ENCODE results near the gene CFAP20. TPM values are rescaled to one million over a fixed set of nuclear protein-coding genes. Genes with fewer than 3 reads are reported as not detected.

The CFAP20 gene
- total RNA-seq, 1 donor from 2014 or later, result 48.6 TPM

GRCh38 chr16:58154345-58154744, 25.2 kb upstream of the CFAP20 start:
- no peak overlapping the region for H3K4me3 Mint-ChIP-seq (ENCODE audit: unreplicated experiment)
- H3K4me1 Mint-ChIP-seq (ENCODE audit: low read depth, unreplicated experiment), result no peaks in the 10 kb centered on the region
- peaks cover 7% of the 10 kb centered on the region for H3K36me3 Mint-ChIP-seq (ENCODE audit: unreplicated experiment)
- no peak for DNase-seq
- no peak overlapping the region for H3K27ac Mint-ChIP-seq (ENCODE audit: unreplicated experiment)
- TF ChIP-seq CTCF (IDR thresholded peaks at IDR 0.05; ENCODE audit: partially characterized antibody, unreplicated experiment), result no peak
- H3K9me3 Mint-ChIP-seq (ENCODE audit: unreplicated experiment), result no peaks in the 10 kb centered on the region
- no peaks in the 10 kb centered on the region for H3K27me3 Mint-ChIP-seq (ENCODE audit: unreplicated experiment)

- Mint-ChIP-seq H3K27me3 (ENCODE audit: unreplicated experiment) (no peaks in the 10 kb centered on the region), H3K36me3 (ENCODE audit: unreplicated experiment) (no peaks in the 10 kb centered on the region), H3K9me3 (ENCODE audit: unreplicated experiment) (peaks cover 4% of the 10 kb centered on the region), H3K4me3 (ENCODE audit: unreplicated experiment) (no peak overlapping the region), H3K4me1 (ENCODE audit: low read depth, unreplicated experiment) (no peaks in the 10 kb centered on the region), H3K27ac (ENCODE audit: unreplicated experiment) (no peak overlapping the region)
- TF ChIP-seq CTCF (IDR thresholded peaks at IDR 0.05; ENCODE audit: partially characterized antibody, unreplicated experiment), result no peak
- DNase-seq, result no peak
Measured at GRCh38 chr16:58152246-58152868, 23.2 kb upstream of the CFAP20 start.

- no peaks in the 10 kb centered on the region for H3K4me1 Mint-ChIP-seq (ENCODE audit: low read depth, unreplicated experiment)
Measured at GRCh38 chr16:58148526-58148925, 19.3 kb upstream of the CFAP20 start.

GRCh38 chr16:58148099-58148498, 18.9 kb upstream of the CFAP20 start:
- no peaks in the 10 kb centered on the region for H3K4me1 Mint-ChIP-seq (ENCODE audit: low read depth, unreplicated experiment)
- TF ChIP-seq CTCF (IDR thresholded peaks at IDR 0.05; ENCODE audit: partially characterized antibody, unreplicated experiment), result no peak
- no peaks in the 10 kb centered on the region for H3K27me3 Mint-ChIP-seq (ENCODE audit: unreplicated experiment)
- H3K9me3 Mint-ChIP-seq (ENCODE audit: unreplicated experiment), result peaks cover 4% of the 10 kb centered on the region
- H3K4me3 Mint-ChIP-seq (ENCODE audit: unreplicated experiment), result no peak overlapping the region
- H3K27ac Mint-ChIP-seq (ENCODE audit: unreplicated experiment), result no peak overlapping the region
- no peaks in the 10 kb centered on the region for H3K36me3 Mint-ChIP-seq (ENCODE audit: unreplicated experiment)
- no peak for DNase-seq

More at GRCh38 chr16:58148526-58148925, 19.3 kb upstream of the CFAP20 start:
- DNase-seq, result no peak
- Mint-ChIP-seq H3K27me3 (ENCODE audit: unreplicated experiment) (no peaks in the 10 kb centered on the region), H3K27ac (ENCODE audit: unreplicated experiment) (no peak overlapping the region), H3K36me3 (ENCODE audit: unreplicated experiment) (no peaks in the 10 kb centered on the region), H3K9me3 (ENCODE audit: unreplicated experiment) (peaks cover 4% of the 10 kb centered on the region), H3K4me3 (ENCODE audit: unreplicated experiment) (no peak overlapping the region)
- TF ChIP-seq CTCF (IDR thresholded peaks at IDR 0.05; ENCODE audit: partially characterized antibody, unreplicated experiment), result no peak

- no peaks in the 10 kb centered on the region for H3K4me1 Mint-ChIP-seq (ENCODE audit: low read depth, unreplicated experiment)
- H3K9me3 Mint-ChIP-seq (ENCODE audit: unreplicated experiment), result peaks cover 10% of the 10 kb centered on the region
- TF ChIP-seq CTCF (IDR thresholded peaks at IDR 0.05; ENCODE audit: partially characterized antibody, unreplicated experiment), result no peak
- H3K27me3 Mint-ChIP-seq (ENCODE audit: unreplicated experiment), result peaks cover 3% of the 10 kb centered on the region
- DNase-seq, result no peak
- no peak overlapping the region for H3K27ac Mint-ChIP-seq (ENCODE audit: unreplicated experiment)
- H3K4me3 Mint-ChIP-seq (ENCODE audit: unreplicated experiment), result no peak overlapping the region
- H3K36me3 Mint-ChIP-seq (ENCODE audit: unreplicated experiment), result peaks cover 11% of the 10 kb centered on the region
Measured at GRCh38 chr16:58138852-58139251, 9.7 kb upstream of the CFAP20 start.
